Measurements from ENCODE around the gene TSPAN10.

GRCh38 chr17:81691608-81692007, 54.6 kb downstream of the TSPAN10 start:
- TF ChIP-seq EZH2 (conservative IDR thresholded peaks at IDR 0.05; ENCODE audit: low read depth, low read length), result no peak
- TF ChIP-seq PATZ1 (CRISPR knock-in tag; IDR thresholded peaks at IDR 0.05), result no peak
- no peak for TF ChIP-seq ATF3 (CRISPR knock-in tag; IDR thresholded peaks at IDR 0.05)

Measured in HepG2 (cell line).